C4-2B (cell line): ENCODE results near the gene ABT1.
A peak's percentile ranks its signal among the peaks of the same experiment; 100 is the strongest.

Experiments
- H3K27ac ChIP-seq: fragments of 450-650 bp; 2 replicates; pipeline ENCODE4 v1.5.1; 2017
- CTCF ChIP-seq: fragments of 450-650 bp; conservative IDR thresholded peaks from 2 replicates; pipeline ENCODE4 v1.5.1; 2017; ENCODE audit warnings: mild to moderate bottlenecking
- ZFX ChIP-seq: fragments of 450-650 bp; IDR thresholded peaks from 2 replicates; pipeline ENCODE4 v1.6.1; 2017

The ABT1 gene

GRCh38 chr6:26568601-26569432 lies 27.9 kb upstream of the ABT1 start:
- no peak overlapping the region for H3K27ac ChIP-seq
- TF ChIP-seq ZFX, result no peak
- peak; percentile 22 for TF ChIP-seq CTCF

GRCh38 chr6:26569433-26569764 lies 27.4 kb upstream of the ABT1 start:
- H3K27ac ChIP-seq, result no peak overlapping the region

GRCh38 chr6:26570027-26570809 lies 26.5 kb upstream of the ABT1 start:
- TF ChIP-seq ZFX (no peak), CTCF (no peak)

More at GRCh38 chr6:26569433-26569764, 27.4 kb upstream of the ABT1 start:
- TF ChIP-seq ZFX, result no peak
- TF ChIP-seq CTCF, result peak; percentile 3; the same call in 1 of the 2 replicates

GRCh38 chr6:26571592-26572296 lies 25.0 kb upstream of the ABT1 start:
- no peak for TF ChIP-seq CTCF
- no peak for TF ChIP-seq ZFX
- peak overlapping the region; percentile 52 for H3K27ac ChIP-seq

More at GRCh38 chr6:26570027-26570809, 26.5 kb upstream of the ABT1 start:
- no peak overlapping the region for H3K27ac ChIP-seq

- no peak for TF ChIP-seq CTCF
- TF ChIP-seq ZFX, result no peak
These were observed 21.2 kb upstream of the ABT1 start for GRCh38 chr6:26575494-26575939.

GRCh38 chr6:26576407-26576843 lies 20.3 kb upstream of the ABT1 start:
- TF ChIP-seq CTCF, result no peak
- TF ChIP-seq ZFX, result no peak
- no peak overlapping the region for H3K27ac ChIP-seq

More at GRCh38 chr6:26575494-26575939, 21.2 kb upstream of the ABT1 start:
- H3K27ac ChIP-seq, result no peak overlapping the region
